HG02885 (cell line): ENCODE data around the gene CASD1.

Source experiments
- ATAC-seq: cut with Tn5 transposase; IDR thresholded peaks from one replicate; pipeline ENCODE4 v1.9.1; 2021; ENCODE audit warnings: mild to moderate bottlenecking; ENCODE audit not compliant: unreplicated experiment, poor library complexity

The CASD1 gene

DNA sequence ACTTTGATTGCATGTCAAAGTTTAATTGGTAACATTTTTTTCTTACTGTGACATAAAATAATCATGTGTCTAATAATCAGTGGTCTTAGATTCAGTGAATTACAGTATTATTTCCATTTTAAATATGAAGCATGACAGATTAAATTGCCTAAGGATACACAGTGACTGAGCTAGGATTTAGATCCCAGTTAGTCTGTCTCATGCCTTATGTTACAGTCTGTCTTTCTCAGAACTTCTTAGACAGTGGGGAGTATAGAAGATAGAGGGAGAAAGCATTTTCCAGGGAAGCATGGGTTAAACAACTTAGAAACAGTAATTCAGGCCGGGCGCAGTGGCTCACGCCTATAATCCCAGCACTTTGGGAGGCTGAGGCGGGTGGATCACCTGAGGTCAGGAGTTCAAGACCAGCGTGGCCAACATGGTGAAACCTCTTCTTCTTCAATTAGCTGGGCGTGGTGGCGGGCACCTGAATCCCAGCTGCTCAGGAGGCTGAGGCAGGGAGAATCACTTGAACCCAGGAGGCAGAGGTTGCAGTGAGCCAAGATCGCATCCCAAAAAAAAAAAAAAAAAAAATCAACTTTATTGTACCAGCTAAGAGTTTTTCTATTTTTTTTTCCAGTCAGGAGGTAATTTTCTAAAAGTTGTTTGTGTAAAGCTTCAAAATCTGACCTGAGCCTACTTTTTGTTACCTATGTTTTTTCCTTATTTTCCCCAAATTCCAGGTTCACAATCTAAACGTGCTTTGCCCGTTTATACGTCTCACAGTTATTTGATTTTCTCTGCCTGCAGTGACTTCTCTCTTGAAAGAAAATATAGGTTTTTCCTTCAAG is 3.3 kb downstream of the CASD1 start:
- no peak for ATAC-seq

DNA sequence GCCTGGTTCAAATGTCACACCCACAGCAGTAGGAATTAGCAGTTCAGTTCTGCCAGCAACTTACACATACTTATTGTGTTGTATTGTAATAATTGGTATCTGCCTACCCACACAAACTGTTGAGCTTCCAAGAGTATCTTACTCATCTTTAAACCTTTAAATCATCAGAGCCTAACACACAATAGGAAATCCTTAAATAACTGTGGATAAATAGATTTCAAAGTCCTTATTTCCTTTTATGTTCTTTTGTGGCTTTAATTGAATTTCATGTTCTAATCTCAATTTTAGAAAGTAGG is 3.9 kb downstream of the CASD1 start:
- ATAC-seq = no peak

DNA sequence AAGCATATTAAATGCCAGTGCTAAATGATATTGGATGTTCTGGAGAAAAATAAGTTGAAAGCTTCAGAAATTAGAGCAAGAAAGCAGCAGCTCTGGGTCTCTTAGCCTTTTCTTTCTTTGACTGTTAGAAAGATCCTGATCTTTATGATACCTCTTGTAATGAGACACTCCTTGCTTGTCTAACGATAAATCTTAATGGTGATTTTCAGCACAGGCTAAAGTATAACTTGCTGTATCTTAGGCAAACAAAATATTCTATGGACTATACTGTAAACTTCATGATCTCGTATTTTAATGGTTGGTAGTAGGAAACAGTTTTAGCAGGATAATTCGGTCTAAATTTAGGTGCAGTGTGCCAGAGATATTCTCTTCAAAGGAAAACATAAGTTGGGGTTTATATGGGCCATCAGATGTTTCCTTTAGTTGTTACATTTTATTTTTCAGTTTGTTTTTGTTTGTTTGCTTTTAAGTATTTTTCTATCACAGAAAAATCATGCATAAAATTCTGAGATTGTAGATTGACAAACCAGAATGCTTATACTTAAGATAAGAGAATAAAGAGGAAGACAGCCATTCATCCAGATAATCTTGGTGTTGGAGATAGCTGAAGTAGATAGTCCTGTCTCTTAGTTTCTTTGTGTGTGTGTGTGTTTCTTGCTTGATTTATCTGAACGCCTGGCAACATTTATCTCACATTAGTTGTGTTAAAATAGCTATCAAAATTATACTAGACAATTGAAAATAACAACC is 4.7 kb downstream of the CASD1 start:
- ATAC-seq = no peak

DNA sequence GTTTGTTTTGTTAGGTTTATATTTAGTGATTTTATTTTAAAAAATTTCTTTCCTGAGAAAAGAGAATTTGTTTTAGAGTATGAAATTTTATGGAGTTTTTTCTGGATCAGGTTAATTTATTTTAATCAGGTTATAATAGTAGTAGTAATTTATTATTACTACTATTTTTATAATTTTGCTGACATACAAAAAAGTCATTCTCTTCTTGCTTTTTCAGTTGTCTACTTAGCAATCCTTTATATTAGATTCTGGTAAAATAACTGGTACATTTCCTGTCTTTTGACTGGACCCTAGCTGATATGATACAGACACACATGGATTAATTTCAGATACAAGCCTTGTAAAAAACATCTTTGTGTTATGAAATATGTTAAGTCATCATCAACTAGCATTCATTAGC is 5.3 kb downstream of the CASD1 start:
- ATAC-seq = no peak

- ATAC-seq = no peak
These were observed 16.3 kb downstream of the CASD1 start for GRCh38 chr7:94525923-94526322.

DNA sequence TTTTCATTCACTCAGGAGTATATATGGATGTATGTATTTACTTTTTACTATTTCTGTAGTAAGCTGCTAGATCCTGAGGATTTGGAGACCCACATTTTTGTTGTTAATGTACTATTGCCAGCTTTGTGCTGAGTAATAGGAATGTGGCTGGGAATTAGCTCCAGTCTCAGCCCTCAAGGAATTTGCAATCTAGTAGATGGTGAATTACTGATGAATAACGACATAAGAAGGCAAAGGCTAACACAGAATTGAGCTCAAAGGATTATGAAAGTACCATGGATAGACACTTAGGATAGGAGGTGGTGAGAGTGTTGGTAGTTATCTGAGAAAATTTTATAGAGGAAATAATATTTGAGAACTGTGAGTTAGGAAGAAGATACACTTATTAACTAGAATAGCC is 19.9 kb downstream of the CASD1 start:
- ATAC-seq = no peak

DNA sequence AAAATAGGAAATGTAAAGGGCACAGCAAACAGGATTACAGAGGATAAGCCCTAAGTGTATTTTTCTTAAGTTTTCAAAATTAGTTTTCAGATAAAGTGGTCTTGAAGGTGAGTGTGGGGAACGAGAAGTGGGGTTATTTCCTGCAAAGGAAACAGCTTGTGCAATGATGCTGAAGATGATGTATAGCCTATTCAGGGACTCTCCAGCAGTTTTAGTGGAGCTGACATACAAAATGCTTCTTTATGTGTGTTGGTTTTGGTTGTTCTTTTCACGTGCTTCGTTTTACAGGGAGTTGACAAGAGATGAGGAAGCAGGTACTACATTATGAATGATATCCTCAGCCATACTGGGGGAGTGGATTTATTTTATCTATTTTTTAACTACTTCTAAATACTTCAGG is 20.5 kb downstream of the CASD1 start:
- no peak for ATAC-seq

- no peak for ATAC-seq
These were observed 23.1 kb downstream of the CASD1 start for GRCh38 chr7:94532676-94533075.

- ATAC-seq = no peak
These were observed 30.8 kb downstream of the CASD1 start for GRCh38 chr7:94540428-94540827.

DNA sequence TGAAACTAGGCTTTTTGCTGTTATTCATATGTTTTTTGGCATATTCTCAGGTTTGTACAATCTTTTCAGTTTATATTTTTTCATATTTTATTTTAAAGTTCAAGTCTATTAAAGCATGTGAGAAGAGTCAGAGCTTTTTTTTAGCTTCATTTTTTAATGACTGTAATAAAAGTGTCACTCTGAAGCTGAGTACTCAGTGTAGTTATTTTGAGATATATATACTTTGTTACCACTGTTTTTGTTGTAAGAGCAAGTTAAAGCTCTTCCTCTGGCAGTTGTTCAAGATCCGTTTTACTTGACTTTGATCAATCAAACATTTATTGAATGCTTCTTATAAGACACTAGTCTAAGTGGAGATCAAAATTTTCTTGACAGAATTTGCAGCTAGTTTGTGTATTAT is 37.5 kb downstream of the CASD1 start:
- ATAC-seq = no peak

GRCh38 chr7:94556028-94556427 is 46.4 kb downstream of the CASD1 start:
- peak; percentile 92 for ATAC-seq

- no peak for ATAC-seq
These were observed 47.6 kb downstream of the CASD1 start for GRCh38 chr7:94557215-94557614.

- no peak for ATAC-seq
These were observed 50.4 kb downstream of the CASD1 start for GRCh38 chr7:94559972-94560371.

GRCh38 chr7:94561841-94562514 is 52.4 kb downstream of the CASD1 start:
- ATAC-seq = no peak

DNA sequence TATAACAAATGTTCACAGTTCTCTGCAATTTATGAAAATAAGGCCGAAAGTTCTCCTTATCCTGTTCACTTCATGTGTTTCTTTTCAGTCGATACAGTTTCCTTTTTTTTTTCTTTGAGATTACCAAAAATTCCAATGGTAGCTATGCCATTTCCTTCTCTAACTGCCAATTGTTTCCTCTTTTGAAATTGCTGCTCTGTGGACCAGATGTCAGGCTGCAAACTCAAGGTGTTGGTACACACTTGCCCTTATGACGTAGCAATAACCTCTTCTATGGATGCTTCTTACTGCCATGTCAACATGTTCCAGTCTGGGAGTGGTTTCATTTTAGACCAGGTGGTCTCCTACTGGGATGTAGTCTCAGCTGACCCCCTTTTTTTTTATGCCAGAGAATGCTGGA is 52.9 kb downstream of the CASD1 start:
- no peak for ATAC-seq

DNA sequence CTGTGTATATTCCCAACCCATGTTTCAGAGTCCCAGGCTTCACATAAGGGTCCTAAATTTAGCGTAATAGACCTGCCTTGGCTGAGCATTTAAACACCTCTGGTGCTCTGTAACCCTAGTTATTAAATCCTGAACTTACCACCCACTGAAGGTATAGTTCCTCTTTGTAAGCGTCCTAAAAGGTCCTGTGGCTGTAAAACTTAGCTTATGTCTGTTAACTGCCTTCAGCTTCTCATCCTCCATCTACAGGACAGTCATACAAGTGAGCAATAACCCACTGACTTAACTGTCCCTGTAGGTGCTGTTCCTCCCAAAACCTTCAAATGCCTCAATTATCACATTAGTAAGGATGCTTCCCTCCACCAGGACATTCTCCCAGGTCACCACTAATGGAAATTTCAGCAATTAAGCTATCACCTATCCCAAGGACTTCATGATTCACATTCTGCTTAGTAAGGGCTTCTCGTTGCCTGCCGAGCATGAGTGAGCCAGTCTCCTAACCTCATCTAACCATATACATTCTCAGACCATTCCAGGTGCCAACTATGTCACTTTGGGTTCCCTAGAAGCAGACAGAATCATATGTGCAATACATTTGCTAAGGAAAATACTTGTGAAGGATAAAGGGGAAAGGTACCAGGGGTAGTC is 55.8 kb downstream of the CASD1 start:
- no peak for ATAC-seq

DNA sequence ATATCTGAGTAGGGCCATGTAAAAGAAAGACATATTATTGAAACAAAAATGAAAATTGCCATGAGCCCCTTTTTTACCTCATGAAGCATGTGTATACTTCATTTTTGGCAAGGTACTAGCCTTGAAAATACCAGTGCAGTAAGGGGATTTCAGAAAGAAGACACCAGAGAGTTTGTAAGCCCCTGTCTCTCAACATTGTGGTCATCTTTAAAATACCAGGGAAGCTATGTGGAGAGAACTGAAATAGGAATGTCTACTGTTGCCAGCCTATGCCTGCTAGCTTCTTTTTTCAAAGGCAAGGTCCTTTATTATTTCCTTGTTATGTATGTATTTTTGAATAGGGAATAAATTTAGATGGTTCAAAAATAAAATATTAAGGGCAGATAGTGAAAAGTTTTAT is 57.8 kb downstream of the CASD1 start:
- no peak for ATAC-seq

- ATAC-seq = no peak
These were observed 62.2 kb downstream of the CASD1 start for GRCh38 chr7:94571816-94572215.

DNA sequence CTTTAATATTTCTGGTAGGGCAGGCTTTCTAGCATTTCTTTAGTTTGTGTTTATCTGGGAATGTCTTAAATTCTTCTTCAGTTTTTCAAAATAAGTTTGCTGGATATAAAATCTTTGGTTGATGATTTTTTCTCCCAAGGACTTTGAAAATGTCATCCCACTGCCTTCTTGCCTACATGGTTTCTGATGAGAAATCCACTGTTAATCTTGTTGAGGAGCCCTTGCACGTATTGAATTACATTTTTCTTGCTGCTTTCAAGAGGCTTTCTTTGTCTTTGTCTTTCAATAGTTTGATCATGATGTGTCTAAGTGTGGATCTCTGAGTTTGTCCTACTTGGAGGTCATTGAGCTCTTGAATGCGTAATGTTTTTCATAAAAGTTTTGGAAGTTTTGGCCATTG is 66.0 kb downstream of the CASD1 start:
- no peak for ATAC-seq

- no peak for ATAC-seq
These were observed 66.7 kb downstream of the CASD1 start for GRCh38 chr7:94576316-94576715.

GRCh38 chr7:94577357-94577756 is 67.7 kb downstream of the CASD1 start:
- ATAC-seq = no peak
